Hematopoietic multipotent progenitor cell treated with erythropoietin and hydrocortisone succinate and interleukin-3 and kit ligand, for 17 days (in vitro differentiated cells): ENCODE measurements around the gene ZNF174.
A peak's percentile ranks its signal among the peaks of the same experiment; 100 is the strongest.

Experiments used
- DNase-seq: peaks from one replicate; pipeline ENCODE4 v3.0.0-alpha.2; 2015; ENCODE audit warnings: low spot score

Gene ZNF174

GRCh38 chr16:3443108-3444031 lies 42.4 kb downstream of the ZNF174 start, which contains the start of the genes NAA60 and ZNF597:
Gene NAA60, plus strand, starts transcription at chr16:3443680. Its CDS starts 32,548 bp downstream, at chr16:3476228.
Gene ZNF597, minus strand, starts transcription at chr16:3443504. Its CDS starts 351 bp downstream, at chr16:3443153.
- peak; percentile 88 for DNase-seq

GRCh38 chr16:3444032-3444388 lies 43.0 kb downstream of the ZNF174 start:
- DNase-seq, result peak; percentile 34

DNA sequence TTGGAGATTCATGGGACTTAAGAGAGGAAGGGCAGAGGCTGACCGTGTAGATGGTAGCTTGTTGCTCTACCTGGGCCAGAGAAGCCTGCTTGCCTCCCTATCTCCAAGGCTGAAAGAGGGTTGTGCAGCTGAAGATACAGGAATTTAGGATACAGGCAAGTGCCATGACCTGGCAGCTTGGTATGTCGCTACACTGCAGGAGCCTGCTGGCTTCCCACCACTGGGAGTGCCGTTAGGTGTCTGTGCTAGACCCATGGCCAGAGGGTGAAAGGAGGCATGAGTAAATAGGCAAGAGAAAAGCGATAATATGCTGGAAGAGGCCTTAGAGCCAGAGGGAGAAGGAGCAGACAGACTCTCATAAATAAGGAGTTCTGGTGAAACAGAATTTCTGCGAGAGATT lies 53.1 kb downstream of the ZNF174 start:
- no peak for DNase-seq

DNA sequence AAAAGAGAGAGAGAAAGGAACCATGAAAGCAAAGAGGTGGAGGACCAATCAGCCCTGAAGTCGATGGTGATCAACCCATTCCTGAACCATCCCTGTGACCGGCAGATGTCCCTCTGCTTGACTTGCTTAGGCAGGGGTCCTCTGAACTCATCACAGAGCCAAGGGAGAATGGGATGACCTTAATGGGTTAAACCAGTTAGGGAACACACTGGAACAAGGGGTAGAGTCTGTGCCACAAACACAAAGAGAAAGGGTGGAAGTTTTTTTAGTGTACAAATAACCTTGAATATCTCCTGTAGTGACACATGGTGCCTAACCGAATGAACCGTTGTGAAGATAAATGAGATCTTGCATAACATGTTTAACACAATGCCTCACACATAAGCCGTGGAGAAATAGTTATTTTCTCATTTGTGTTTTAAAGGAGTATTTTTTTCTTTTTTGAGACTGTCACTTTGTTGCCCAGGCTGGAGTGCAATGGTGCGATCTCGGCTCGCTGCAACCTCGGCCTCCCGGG lies 53.7 kb downstream of the ZNF174 start:
- no peak for DNase-seq

- DNase-seq, result peak; percentile 93
These were observed 56.6 kb downstream of the ZNF174 start for GRCh38 chr16:3457434-3458252.

DNA sequence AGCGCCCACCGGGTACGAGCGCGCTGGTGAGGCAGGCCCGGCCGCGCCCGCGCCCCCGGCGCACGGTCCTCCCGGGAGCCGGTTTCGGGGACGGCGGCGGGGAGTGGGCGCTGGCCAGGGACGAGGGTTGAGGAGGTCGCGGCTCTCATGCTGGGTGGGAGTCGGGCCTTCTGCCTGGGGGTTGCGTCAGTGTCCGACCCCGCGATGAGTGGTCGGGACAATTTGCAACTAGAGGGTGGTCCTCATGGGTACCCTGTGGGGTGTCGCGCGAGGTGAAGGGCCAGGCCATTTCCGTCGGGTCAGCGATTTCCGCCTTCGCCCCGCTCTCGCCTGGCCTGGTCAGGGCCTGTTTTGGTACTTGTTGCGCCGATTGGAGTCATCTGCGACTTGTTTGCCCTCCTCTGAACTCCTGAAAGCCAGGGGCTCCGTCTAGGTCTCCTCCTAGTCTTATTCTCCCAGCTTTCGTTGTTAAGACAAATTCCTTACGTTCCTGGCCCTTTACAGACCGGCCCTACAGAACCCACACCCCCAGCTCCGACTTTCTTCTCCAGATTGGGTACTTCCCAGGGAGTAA lies 57.4 kb downstream of the ZNF174 start:
- peak; percentile 45 for DNase-seq

GRCh38 chr16:3458852-3459361 lies 57.9 kb downstream of the ZNF174 start:
- peak; percentile 56 for DNase-seq
